Kidney glomerular epithelial cell (primary cell): ENCODE results near the gene TLL1.

ENCODE experiments used
- DNase-seq: peaks from one replicate; lab custom pipeline; 2025; lab: John Stamatoyannopoulos, UW

TLL1 gene

GRCh38 chr4:165971933-165972332 is 98.9 kb downstream of the TLL1 start:
- peak; percentile 60 for DNase-seq

- peak; percentile 27 for DNase-seq
Observed at GRCh38 chr4:165972747-165973146, 99.7 kb downstream of the TLL1 start.

DNA sequence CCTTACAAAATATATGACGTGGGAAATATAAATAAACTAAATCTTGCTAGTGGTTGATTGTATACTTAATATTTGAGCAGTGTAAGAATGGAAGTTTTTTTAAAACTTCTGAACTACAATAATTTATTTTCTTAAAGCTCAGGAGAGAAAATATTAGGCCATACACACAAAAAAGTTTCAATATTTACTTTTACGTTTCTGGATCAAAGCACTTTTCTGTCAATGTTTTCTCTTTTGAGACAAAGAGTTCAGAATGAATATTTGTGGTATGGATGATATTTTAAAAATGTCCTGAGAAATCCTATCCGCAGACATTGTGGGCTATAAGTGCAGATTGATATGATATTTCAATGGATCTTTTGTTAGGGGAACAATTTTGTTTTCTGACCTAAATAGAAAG is 109.9 kb downstream of the TLL1 start:
- DNase-seq: no peak

DNA sequence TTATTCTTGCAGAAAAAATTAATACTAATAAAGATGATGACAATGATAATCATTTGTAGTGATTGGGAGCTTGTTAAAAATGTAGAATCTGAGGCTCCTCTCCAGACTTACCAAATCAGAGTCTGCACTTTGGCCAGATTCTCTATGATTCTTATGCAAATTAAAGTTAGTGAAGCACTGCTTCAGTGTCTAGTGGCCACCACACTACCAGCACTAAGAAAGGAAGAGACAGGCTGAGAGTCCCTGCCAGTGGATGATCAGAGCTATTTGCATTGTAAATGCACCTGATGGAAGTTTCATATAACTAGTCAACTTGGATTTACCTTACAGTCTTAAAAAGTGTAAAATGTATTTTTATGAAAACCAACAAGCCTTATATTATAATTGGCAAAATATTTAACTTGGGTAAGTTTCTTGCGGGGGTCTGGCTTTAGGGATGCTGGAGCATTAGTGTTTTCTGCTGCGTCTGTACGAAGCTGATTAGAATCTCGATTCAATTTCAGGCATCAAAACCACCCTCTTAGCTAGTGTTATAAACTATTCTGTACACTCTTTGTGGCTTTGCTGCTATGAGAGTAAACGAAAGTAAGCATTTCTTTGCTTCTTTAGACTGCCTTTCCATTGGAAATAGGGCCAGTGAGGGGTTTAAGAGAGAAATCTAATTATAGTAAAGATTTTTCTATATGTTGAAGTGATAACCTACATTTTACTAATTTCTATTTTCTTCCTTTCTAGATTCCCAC is 114.1 kb downstream of the TLL1 start:
- no peak for DNase-seq

DNA sequence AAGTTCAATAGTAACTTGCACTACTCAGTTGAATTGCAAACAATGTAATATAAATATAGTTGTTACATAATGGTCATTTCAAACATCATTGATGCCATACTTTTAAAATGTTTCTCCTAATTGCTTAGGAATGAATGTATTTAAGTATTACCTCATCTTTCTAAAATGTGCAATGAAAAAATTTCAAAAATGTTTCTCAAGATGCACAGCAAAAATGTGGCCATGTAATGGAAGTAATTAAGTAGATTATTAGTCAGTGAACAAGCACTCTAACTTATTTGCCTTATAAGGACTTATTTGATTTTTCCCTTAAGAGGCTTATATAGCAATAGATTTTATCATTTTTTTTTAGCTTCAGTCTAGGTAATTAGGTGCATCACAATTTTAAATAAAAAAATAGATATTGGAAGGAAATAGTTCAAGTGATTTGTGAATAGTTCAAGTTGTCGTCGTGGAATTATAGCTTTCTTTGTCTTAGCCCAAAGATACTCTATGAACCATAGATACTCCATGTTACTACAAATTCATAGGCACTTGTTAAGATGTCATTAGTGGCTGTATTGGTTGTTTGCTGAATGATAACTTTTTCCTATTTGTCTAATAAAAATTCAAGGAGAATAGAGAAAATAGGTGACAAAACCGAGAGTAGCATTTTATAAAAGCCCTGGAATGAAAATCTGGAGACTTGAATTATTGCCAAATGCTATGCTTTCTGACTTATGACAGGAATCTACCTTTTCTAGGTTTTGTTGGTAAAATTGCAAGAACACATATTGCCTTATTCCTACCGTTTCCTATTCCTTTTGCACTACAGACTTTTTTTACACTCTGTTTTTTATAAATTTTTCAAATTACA is 118.5 kb downstream of the TLL1 start:
- peak; percentile 71 for DNase-seq

DNA sequence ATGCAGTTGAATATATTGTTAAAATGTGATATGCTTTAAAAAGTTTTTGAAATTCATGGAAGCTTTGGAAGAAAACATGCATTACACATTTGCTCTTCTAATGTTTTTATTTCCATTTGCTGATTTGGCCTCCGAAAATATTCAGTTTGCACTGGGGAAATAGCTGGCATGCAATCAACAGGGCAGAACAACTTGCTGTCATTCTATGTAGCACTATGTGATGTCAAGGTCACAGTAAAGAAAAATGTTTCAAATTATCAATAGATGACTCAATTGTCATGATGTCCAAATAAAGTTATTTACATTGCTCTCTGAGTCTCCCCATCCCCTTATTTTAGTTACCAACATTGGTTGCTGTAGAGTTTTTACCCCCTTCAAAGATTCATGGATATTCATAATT is 119.2 kb downstream of the TLL1 start:
- DNase-seq: no peak

GRCh38 chr4:165994701-165995100 is 121.7 kb downstream of the TLL1 start:
- DNase-seq: no peak

- no peak for DNase-seq
Observed at GRCh38 chr4:166003811-166004210, 130.8 kb downstream of the TLL1 start.

- no peak for DNase-seq
Observed at GRCh38 chr4:166006217-166006616, 133.2 kb downstream of the TLL1 start.

DNA sequence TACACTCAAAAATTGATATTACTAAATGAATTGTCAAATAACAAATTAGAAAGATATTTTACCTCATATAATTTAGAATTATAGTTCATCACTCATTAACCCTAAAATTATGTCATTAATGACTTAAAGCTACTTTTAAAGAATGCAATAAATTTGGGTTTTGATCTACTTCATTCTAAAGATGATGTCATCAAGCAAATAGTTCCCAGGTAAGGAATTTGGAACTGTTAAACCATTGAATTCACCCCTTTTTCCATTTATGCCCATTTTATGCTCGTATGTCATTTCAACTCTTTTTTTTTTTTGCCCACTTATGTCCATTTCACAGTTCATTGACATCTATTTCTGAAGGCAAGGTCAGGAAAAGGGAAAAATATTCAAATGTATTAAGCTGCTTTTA is 135.5 kb downstream of the TLL1 start:
- DNase-seq: no peak

DNA sequence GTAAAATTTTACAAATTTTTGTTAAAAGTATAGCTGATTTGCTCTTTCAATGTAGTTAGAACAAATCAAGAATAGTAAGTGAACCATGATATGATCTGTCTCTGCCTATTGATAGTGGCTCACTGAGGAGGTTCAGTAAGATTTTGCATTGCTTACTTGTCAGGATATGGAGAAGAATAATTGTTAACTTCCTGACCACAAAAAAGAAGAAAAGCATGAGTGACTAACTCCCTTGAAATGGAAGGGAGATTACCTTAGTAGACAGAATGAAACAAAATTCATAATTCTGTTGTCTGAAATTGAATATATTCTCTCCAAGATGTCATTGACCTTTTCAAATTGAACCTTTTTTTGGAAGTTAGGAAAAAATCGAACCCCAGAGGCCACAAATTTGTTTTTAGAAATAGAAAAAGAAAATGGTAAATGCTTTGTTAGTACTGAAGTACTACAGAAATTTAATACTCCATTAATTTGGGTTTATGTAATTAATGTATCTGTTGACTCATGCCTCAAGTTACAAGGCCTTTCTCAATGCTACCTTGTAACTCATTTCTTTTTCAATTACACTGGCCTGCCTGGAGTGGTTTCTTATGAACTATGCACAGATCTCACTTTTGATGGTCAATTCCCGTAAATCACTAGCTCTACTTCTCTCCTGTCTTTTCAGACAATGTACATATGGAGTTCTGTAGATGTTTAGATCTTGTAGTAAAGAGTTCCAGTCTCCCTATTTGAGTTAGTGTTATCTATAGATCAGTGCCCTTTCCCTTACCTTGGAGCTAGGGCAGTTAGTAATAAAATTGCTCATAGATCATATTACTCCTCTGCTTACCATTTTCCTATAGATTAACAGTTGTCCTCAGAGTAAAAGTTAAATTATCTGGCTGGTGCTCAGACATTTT is 139.3 kb downstream of the TLL1 start:
- peak; percentile 71 for DNase-seq

- DNase-seq: no peak
Observed at GRCh38 chr4:166014411-166014810, 141.4 kb downstream of the TLL1 start.

GRCh38 chr4:166017804-166018203 is 144.8 kb downstream of the TLL1 start:
- no peak for DNase-seq

GRCh38 chr4:166019441-166020220 is 146.6 kb downstream of the TLL1 start:
- no peak for DNase-seq

GRCh38 chr4:166021617-166022016 is 148.6 kb downstream of the TLL1 start:
- no peak for DNase-seq

- DNase-seq: no peak
Observed at GRCh38 chr4:166034965-166035364, 161.9 kb downstream of the TLL1 start.

DNA sequence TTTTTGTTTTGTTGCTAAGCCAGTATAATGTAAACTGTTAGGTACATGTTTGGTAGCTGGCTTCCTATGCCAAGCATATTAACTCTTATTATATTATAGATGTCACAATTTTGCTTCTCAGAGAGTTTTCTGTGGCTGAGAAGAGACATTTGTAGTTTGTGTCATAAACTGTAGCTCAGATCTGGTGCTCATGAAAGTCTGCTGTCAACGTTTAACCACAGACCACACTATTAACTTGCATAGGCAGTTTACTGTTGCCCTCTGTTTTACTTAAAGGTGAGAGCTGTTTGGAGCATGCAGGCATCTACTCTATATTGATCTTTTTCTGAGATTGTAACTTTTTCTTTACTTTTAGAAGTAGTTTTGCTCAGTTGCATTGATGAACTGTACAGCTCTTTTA is 166.8 kb downstream of the TLL1 start:
- no peak for DNase-seq

DNA sequence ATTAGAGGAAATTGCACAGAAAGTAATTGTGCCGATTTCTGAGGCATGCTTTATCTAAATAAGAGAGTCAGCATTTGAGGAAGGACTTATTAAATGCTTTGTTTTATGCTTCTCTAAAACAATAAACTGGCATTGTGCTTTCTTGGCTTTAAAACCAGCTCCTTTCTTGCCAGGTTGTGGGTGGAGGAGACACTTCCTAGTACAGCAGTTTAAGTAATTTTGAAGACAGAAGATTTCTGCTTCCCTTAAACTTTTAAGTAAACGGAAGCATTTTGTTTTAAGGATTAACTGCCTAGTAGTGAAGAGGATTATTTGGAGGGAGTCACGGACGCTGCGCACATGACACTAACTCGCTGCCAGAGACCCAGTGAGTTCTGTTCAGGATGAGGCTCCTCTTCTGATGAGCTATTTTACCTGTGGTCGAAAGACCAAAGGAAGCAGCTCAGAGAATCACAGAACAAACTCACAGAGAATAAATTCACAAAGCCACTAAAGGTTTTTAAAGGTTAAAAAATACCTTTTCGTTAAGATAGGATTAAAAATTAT is 169.5 kb downstream of the TLL1 start:
- no peak for DNase-seq

DNA sequence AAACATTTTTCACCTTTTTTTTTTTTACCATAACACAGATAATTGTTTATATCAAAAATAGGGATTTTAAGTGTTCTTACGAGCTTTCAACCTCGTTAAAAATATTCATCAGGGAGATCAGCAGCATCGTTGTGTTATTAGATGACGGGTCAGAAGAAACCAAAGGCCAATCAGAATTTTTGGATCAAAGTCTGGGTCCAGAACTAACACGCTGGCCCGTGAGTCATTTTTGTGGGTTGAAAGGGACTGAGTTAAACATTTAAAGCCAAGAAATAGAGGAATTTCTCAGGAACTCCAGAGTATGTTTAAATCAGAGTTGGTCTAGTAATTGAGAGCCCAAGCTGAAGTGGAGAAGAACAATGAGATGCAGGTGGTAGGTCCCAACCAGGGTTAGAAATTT is 170.8 kb downstream of the TLL1 start:
- DNase-seq: no peak

- DNase-seq: no peak
Observed at GRCh38 chr4:166044871-166045270, 171.8 kb downstream of the TLL1 start.

DNA sequence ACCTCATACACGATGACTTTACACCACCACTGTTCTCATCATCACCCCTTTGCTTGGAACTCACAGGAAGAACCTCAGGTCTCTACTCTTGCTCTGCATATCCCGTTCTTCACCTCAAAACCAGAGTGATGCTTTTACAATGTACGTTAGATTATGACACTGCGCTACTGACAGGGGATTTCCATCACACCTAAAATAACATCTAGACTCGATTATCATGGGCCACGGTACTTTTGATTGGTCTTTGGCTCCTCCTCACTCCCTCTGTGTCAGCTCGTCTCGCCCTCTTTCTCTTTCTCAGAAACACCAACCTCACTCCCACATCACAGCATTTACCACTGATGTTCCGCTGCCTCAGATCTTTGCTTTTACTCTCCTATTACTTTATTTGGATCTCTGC is 172.4 kb downstream of the TLL1 start:
- DNase-seq: no peak
